Keratinocyte (primary cell): ENCODE results near the gene SUMO1. TPM values are rescaled to one million over a fixed set of nuclear protein-coding genes. Genes with fewer than 3 reads are reported as not detected.

ENCODE experiments used
- DNase-seq: peaks from one replicate; pipeline ENCODE4 v3.0.0-alpha.2; 2011; ENCODE audit warnings: low read depth, missing footprints, low spot score
- FAIRE-seq: peaks from 2 replicates; lab custom pipeline; 2011; peaks lifted over from hg19 to GRCh38; lab: Jason Lieb, UNC
- H2AFZ ChIP-seq: 2 replicates; pipeline ENCODE4 v1.6.0; 2012; ENCODE audit warnings: low read length, control low read depth, inconsistent platforms; ENCODE audit not compliant: control insufficient read depth
- H3K27ac ChIP-seq: 2 replicates; pipeline ENCODE4 v1.5.1; 2011; ENCODE audit warnings: low read length; ENCODE audit not compliant: control insufficient read depth, insufficient read depth
- H3K27me3 ChIP-seq: 3 replicates; pipeline ENCODE4 v1.6.0; 2011; ENCODE audit warnings: low read length; ENCODE audit not compliant: control insufficient read depth, insufficient read depth; ENCODE audit errors: extremely low read depth
- H3K36me3 ChIP-seq, 2 experiments: 2 replicates in 1 of 2; 3 replicates in 1 of 2; pipeline ENCODE4 v1.5.1; 2011; ENCODE audit warnings: low read length in 2 of 2, mild to moderate bottlenecking in 1 of 2; ENCODE audit not compliant: control insufficient read depth in 2 of 2, insufficient read depth in 2 of 2; ENCODE audit errors: extremely low read depth in 1 of 2
- H3K4me1 ChIP-seq: 3 replicates; pipeline ENCODE4 v1.5.1; 2011; ENCODE audit warnings: low read length; ENCODE audit not compliant: control insufficient read depth, insufficient read depth; ENCODE audit errors: extremely low read depth
- H3K4me2 ChIP-seq: 3 replicates; pipeline ENCODE4 v1.6.0; 2011; ENCODE audit warnings: low read depth, low read length; ENCODE audit not compliant: control insufficient read depth, insufficient read depth; ENCODE audit errors: extremely low read depth
- H3K4me3 ChIP-seq, 3 experiments: fragments of 200-600 bp in 1 of 3; sonication (generic) in 1 of 3; 2 replicates in 2 of 3; 3 replicates in 1 of 3; pipeline ENCODE4 v1.5.1; 2011 to 2016; ENCODE audit warnings: low read length in 3 of 3, mild to moderate bottlenecking in 3 of 3, control low read depth in 2 of 3, inconsistent platforms in 1 of 3, low read depth in 1 of 3, mixed read lengths in 1 of 3, mixed run types in 1 of 3, moderate library complexity in 1 of 3; ENCODE audit not compliant: control insufficient read depth in 2 of 3, insufficient read depth in 2 of 3; ENCODE audit errors: extremely low read depth in 1 of 3
- H3K79me2 ChIP-seq: 2 replicates; pipeline ENCODE4 v1.6.0; 2012; ENCODE audit warnings: low read length; ENCODE audit not compliant: control insufficient read depth, insufficient read depth
- H3K9ac ChIP-seq: 3 replicates; pipeline ENCODE4 v1.6.0; 2011; ENCODE audit warnings: low read length; ENCODE audit not compliant: control insufficient read depth, insufficient read depth; ENCODE audit errors: extremely low read depth
- H3K9me1 ChIP-seq: 3 replicates; pipeline ENCODE4 v1.6.0; 2011; ENCODE audit warnings: low read length; ENCODE audit not compliant: control insufficient read depth, insufficient read depth; ENCODE audit errors: extremely low read depth
- H3K9me3 ChIP-seq: 2 replicates; pipeline ENCODE4 v1.5.1; 2012; ENCODE audit warnings: low read depth, low read length; ENCODE audit not compliant: control insufficient read depth
- H4K20me1 ChIP-seq: 3 replicates; pipeline ENCODE4 v1.6.0; 2011; ENCODE audit warnings: low read length; ENCODE audit not compliant: control insufficient read depth, insufficient read depth; ENCODE audit errors: extremely low read depth
- CTCF ChIP-seq, 3 experiments: IDR thresholded peaks in 1 of 3; conservative IDR thresholded peaks in 1 of 3; optimal IDR thresholded peaks in 1 of 3; 2 replicates in 2 of 3; 3 replicates in 1 of 3; pipeline versions ENCODE3 to v1.5.1; 2011; ENCODE audit warnings: low read length in 3 of 3, mild to moderate bottlenecking in 3 of 3, moderate library complexity in 2 of 3, control low read depth in 1 of 3, inconsistent platforms in 1 of 3; ENCODE audit not compliant: insufficient read depth in 2 of 3; ENCODE audit errors: extremely low read depth in 1 of 3
- EZH2 ChIP-seq: IDR thresholded peaks from one replicate; pipeline ENCODE4 v1.6.1; 2012; ENCODE audit warnings: inconsistent platforms, mild to moderate bottlenecking, low read length, moderate library complexity
- dilution Hi-C: fragments of 300-500 bp; cut with MboI; formaldehyde crosslinking; loops from one replicate; pipeline ENCODE4 v1.7.0; 2020; ENCODE audit warnings: low sequenced_read_pairs; ENCODE audit not compliant: extremely low pct_ligation_motif_present
- polyA plus RNA-seq, 5 experiments: library from polyadenylated mRNA; depleted of rRNA in 3 of 5; stranded (reverse) in 3 of 5; stranded (forward) in 1 of 5; unstranded in 1 of 5; fragments of >200 nt; gene quantifications; 1 replicate in 1 of 5; 2 replicates in 3 of 5; 3 replicates in 1 of 5; pipeline versions ENCODE4 v1.2.1 to v1.2.3, GENCODE V29; 2011 to 2012; ENCODE audit warnings: missing spikeins in 2 of 5, low read depth in 1 of 5, low replicate concordance in 1 of 5

The SUMO1 gene
- polyA plus RNA-seq, 1 donor (not counting 4 experiments of a cell fraction or from before 2014, with no cell fraction given) = 179 TPM

DNA sequence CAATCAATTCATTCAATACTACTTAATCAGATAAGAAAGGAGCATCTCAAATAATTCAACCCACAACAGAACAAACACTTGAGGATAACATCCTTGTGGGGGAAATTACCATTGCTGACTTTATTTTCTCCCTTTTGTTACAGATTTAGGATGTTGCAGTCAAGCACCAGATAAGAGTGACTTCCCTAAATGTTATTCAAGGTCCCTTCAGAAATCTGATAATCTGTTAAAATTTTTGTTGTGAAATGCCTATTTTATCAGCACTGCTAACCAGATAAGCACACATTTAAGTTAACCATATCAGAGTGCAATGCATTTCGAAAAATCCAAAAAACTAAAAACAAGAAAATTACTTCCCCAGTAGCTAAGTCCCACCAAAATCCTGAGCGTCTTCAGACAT, 33.5 kb downstream of the SUMO1 start:
- dilution Hi-C loops = no loop called here

GRCh38 chr2:202203348-202203747, 35.0 kb downstream of the SUMO1 start:
- TF ChIP-seq EZH2 (no peak), CTCF (optimal IDR thresholded peaks at IDR 0.05 in 1 of 3, IDR thresholded peaks at IDR 0.05 in 1 of 3, conservative IDR thresholded peaks at IDR 0.05 in 1 of 3; ENCODE audit: extremely low read depth in 1 of 3, insufficient read depth in 2 of 3, low read length in 3 of 3) (no peak)
- dilution Hi-C loops = no loop called here
- no peaks in the 10 kb centered on the region for H3K79me2 ChIP-seq
- no peaks in the 10 kb centered on the region for H3K27me3 ChIP-seq
- no peak overlapping the region for H2AFZ ChIP-seq
- FAIRE-seq (no peak), DNase-seq (no peak)
- H3K9me3 ChIP-seq = no peaks in the 10 kb centered on the region
- H3K4me2 ChIP-seq = no peak overlapping the region
- no peak overlapping the region for H3K27ac ChIP-seq
- H3K4me1 ChIP-seq = no peaks in the 10 kb centered on the region
- H4K20me1 ChIP-seq = no peaks in the 10 kb centered on the region
- no peak overlapping the region for H3K9ac ChIP-seq
- H3K9me1 ChIP-seq = no peaks in the 10 kb centered on the region
- peaks cover 0 to 1% of the 10 kb centered on the region in 2 experiments for H3K36me3 ChIP-seq
- no peak overlapping the region for H3K4me3 ChIP-seq

More for the DNA sequence above, 33.5 kb downstream of the SUMO1 start:
- FAIRE-seq (no peak), DNase-seq (no peak)
- TF ChIP-seq CTCF (optimal IDR thresholded peaks at IDR 0.05 in 1 of 3, IDR thresholded peaks at IDR 0.05 in 1 of 3, conservative IDR thresholded peaks at IDR 0.05 in 1 of 3; ENCODE audit: extremely low read depth in 1 of 3, insufficient read depth in 2 of 3, low read length in 3 of 3) (no peak), EZH2 (no peak)
- Histone ChIP-seq H2AFZ (no peak overlapping the region), H4K20me1 (no peaks in the 10 kb centered on the region), H3K27ac (no peak overlapping the region), H3K9ac (no peak overlapping the region), H3K4me3 (no peak overlapping the region), H3K9me3 (no peaks in the 10 kb centered on the region), H3K79me2 (no peaks in the 10 kb centered on the region), H3K4me2 (no peak overlapping the region), H3K9me1 (no peaks in the 10 kb centered on the region), H3K27me3 (no peaks in the 10 kb centered on the region), H3K4me1 (no peaks in the 10 kb centered on the region), H3K36me3 (peaks cover 0 to 4% of the 10 kb centered on the region in 2 experiments)
